22Rv1 (cell line): ENCODE results near the gene PRCC.

Source experiments
- H3K27ac ChIP-seq: fragments of 450-650 bp; 2 replicates; pipeline ENCODE4 v1.5.1; 2017
- CTCF ChIP-seq: fragments of 450-650 bp; IDR thresholded peaks from 2 replicates; pipeline ENCODE4 v1.5.1; 2017; ENCODE audit warnings: mild to moderate bottlenecking
- ZFX ChIP-seq: fragments of 450-650 bp; IDR thresholded peaks from 2 replicates; pipeline ENCODE4 v1.6.1; 2017; ENCODE audit warnings: antibody characterized with exemption, borderline replicate concordance

The PRCC gene

DNA sequence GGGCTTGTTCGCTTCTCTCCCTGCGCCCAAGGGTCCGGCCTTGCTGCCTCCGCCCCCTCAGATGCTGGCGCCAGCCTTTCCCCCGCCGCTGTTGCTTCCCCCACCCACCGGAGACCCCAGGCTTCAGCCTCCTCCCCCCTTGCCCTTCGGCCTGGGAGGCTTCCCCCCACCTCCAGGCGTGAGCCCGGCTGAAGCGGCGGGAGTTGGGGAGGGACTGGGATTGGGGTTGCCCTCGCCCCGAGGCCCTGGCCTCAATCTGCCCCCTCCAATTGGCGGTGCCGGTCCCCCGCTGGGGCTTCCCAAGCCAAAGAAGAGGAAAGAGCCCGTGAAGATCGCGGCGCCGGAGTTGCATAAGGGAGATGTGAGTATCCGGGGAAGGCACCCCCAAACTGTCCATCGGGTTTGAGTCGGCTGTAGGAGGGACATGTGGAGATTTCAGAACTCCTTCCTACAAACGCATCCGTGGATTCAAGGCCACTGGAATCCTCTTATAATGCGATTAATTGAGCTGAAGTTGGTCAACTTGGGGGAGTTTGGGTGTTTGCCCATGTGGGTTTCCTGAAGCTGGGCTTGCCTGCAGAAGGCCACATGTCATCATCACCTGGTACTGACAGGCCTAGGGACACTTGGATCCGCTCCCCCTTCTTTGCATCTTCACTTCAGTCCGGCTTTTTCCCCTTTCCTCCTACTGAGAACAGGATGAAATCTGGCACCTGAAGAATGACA is 707 bp downstream of the PRCC start:
- no peak for TF ChIP-seq ZFX
- TF ChIP-seq CTCF = no peak
- peak overlapping the region; percentile 88 for H3K27ac ChIP-seq

DNA sequence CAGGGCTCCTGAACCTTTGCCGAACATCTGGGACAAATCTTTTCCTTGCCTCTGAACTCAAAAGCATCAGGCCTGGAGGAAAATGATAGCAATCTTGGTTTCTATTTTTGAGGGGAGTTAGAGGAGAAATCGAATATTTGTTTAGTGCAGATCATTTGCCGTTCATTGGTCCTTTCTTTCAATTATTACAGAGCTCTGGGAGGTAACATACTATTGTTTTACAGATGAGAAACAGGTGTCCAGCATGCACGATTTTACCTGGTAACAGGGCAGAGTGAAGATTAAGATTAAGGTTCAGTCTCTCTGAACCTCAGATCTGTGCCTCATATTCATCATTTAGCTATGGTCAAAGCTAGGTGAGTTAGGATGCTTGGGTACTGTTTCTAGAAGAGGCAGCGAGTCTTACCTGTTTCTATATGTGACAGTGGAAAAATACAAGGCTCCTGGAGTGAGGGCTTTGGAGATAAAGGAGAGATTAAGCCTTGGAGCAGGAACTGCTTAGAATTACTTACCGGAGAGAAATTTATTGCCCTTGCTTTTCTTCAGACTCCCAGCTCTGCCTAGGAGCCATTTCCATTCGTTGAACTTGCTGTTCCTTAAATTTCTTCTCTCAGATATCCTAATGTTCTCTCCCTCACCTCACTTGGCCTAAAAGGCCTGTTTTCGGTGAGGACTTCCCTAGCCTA is 1.4 kb downstream of the PRCC start:
- peak overlapping the region; percentile 88 for H3K27ac ChIP-seq
- no peak for TF ChIP-seq CTCF

- TF ChIP-seq ZFX = no peak
- TF ChIP-seq CTCF = no peak
- H3K27ac ChIP-seq = no peak overlapping the region
Observed at GRCh38 chr1:156772222-156772621, 4.9 kb downstream of the PRCC start.

DNA sequence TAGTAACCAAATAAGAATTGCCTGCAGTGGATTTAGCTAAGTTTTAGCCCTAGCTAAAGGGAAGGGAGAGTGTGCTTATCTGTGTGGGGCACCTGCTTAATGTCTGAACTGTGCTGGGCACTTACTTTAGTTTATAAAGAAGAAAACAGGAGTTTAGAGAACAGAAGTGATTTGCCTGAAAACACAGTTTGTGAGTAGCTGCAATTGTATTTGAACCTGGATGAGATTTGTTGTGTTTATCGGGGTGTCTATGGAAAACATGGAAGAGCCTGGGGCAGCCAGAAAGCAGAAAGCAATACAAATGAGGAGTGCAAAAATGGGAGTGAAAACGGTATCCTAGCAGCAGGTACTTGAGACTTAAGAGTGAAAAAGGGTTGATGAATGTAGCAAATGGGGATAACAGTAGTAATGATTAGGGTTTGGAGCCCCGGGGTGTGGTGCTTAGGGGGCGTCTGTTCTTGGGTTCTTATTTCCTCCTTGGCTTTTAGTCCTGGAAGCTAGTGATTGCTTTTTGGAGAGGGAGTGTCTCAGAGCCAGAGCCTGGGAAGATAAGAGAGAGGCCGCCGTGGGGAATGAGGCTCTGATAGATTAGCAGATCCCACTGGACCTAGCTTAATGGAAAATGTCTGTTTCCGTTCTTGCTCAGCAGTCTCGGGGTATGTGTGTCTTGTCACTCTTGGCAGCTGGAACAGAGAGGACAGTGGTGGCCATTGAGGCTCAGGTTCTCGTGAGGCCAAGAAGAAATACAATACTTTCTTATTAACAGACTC is 5.6 kb downstream of the PRCC start:
- TF ChIP-seq CTCF = no peak
- no peak for TF ChIP-seq ZFX

GRCh38 chr1:156773607-156774006 is 6.3 kb downstream of the PRCC start:
- TF ChIP-seq ZFX (no peak), CTCF (no peak)
- no peak overlapping the region for H3K27ac ChIP-seq

More for the DNA sequence above, 5.6 kb downstream of the PRCC start:
- no peak overlapping the region for H3K27ac ChIP-seq

DNA sequence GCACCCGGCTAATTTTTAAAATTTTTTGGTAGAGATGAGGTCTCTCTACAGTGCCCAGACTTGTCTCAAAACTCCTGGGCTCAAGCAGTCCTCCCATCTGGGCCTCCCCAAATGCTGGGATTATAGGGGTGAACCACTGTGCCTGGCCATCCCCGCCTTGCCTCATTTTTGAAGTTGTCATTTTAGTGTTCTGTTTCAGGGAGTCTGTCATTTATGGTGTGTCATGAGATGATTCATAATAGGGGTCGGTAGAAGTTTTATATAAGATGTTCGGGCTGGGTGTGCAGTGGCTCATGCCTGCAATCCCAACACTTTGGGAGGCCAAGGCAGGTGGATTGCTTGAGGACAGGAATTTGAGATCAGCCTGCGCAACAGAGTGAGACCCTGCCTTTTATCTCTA is 8.5 kb downstream of the PRCC start:
- no peak overlapping the region for H3K27ac ChIP-seq
- TF ChIP-seq ZFX (no peak), CTCF (no peak)
